ENCODE results near the gene KCNJ10.

DNA sequence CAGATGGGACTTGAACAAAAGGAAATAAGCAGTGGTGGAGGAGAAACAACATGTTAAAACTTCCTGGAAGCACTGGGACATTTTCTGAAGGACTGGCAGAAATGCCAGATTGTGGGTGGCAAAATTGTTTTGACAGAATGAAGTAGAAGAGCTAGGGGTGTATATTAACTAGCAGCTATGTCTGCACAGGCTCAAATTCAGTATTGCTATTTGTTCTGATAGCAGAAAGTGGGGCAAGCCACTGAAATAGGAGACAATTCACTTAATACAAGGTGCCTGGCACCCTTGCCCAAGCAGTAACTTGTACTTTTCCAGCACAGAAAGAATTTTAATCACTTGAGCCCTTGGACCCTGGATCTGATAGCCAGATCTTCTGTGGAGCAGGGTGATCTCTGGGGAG, 26.4 kb downstream of the KCNJ10 start:
- TF ChIP-seq, protein P1, sequence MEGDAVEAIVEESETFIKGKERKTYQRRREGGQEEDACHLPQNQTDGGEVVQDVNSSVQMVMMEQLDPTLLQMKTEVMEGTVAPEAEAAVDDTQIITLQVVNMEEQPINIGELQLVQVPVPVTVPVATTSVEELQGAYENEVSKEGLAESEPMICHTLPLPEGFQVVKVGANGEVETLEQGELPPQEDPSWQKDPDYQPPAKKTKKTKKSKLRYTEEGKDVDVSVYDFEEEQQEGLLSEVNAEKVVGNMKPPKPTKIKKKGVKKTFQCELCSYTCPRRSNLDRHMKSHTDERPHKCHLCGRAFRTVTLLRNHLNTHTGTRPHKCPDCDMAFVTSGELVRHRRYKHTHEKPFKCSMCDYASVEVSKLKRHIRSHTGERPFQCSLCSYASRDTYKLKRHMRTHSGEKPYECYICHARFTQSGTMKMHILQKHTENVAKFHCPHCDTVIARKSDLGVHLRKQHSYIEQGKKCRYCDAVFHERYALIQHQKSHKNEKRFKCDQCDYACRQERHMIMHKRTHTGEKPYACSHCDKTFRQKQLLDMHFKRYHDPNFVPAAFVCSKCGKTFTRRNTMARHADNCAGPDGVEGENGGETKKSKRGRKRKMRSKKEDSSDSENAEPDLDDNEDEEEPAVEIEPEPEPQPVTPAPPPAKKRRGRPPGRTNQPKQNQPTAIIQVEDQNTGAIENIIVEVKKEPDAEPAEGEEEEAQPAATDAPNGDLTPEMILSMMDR (IDR thresholded peaks at IDR 0.05): no peak
- no peak for TF ChIP-seq ZFX (IDR thresholded peaks at IDR 0.05; ENCODE audit: borderline replicate concordance)

All from 22Rv1 (cell line).